ENCODE results near the gene DNAI7. TPM values are rescaled to one million over a fixed set of nuclear protein-coding genes. Genes with fewer than 3 reads are reported as not detected.

The DNAI7 gene
- polyA plus RNA-seq, 3 donors: not detected

GRCh38 chr12:25058658-25059058 lies 136.3 kb downstream of the DNAI7 start:
- Mint-ChIP-seq H3K9me3 (no peaks in the 10 kb centered on the region), H3K4me1 (peaks cover 52% of the 10 kb centered on the region), H3K4me3 (no peak overlapping the region), H3K27me3 (ENCODE audit: low read depth in 3 of 3) (peaks cover 0 to 2% (median 0%) of the 10 kb centered on the region in 3 donors), H3K36me3 (peaks cover 17 to 23% of the 10 kb centered on the region in 2 donors), H3K27ac (no peak overlapping the region)
- peaks cover 41 to 47% of the 10 kb centered on the region in 2 donors for H3K4me1 ChIP-seq (ENCODE audit: control insufficient read depth in 1 of 2, insufficient read depth in 2 of 2, low read length in 2 of 2)
- no peak overlapping the region for H3K4me3 ChIP-seq (replicated peaks in 1 of 3; ENCODE audit: low read depth in 2 of 3, low read length in 3 of 3)
- TF ChIP-seq, protein P1, sequence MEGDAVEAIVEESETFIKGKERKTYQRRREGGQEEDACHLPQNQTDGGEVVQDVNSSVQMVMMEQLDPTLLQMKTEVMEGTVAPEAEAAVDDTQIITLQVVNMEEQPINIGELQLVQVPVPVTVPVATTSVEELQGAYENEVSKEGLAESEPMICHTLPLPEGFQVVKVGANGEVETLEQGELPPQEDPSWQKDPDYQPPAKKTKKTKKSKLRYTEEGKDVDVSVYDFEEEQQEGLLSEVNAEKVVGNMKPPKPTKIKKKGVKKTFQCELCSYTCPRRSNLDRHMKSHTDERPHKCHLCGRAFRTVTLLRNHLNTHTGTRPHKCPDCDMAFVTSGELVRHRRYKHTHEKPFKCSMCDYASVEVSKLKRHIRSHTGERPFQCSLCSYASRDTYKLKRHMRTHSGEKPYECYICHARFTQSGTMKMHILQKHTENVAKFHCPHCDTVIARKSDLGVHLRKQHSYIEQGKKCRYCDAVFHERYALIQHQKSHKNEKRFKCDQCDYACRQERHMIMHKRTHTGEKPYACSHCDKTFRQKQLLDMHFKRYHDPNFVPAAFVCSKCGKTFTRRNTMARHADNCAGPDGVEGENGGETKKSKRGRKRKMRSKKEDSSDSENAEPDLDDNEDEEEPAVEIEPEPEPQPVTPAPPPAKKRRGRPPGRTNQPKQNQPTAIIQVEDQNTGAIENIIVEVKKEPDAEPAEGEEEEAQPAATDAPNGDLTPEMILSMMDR (IDR thresholded peaks at IDR 0.05): no peak
- intact Hi-C loops (cut with micrococcal nuclease): no loop called here
- no peak overlapping the region for H3K27ac ChIP-seq (ENCODE audit: low read depth in 1 of 2, low read length in 2 of 2)
- H2AFZ ChIP-seq (ENCODE audit: insufficient read depth, low read depth, low read length, poor library complexity, severe bottlenecking): no peak overlapping the region
- H3K79me2 ChIP-seq (ENCODE audit: insufficient read depth, low read length): peaks cover 93% of the 10 kb centered on the region
- DNase-seq: no peak
- H3K9ac ChIP-seq (ENCODE audit: insufficient read depth, low read length, poor library complexity, severe bottlenecking): no peak overlapping the region
- peaks cover 86% of the 10 kb centered on the region for H4K20me1 ChIP-seq (ENCODE audit: insufficient read depth, low read length)
- peaks cover 12 to 19% of the 10 kb centered on the region in 2 donors for H3K36me3 ChIP-seq (replicated peaks in 1 of 2; ENCODE audit: control insufficient read depth in 1 of 2, insufficient read depth in 2 of 2, low read length in 2 of 2)
- no peaks in the 10 kb centered on the region for H3K27me3 ChIP-seq (ENCODE audit: control insufficient read depth in 2 of 2, insufficient read depth in 2 of 2, low read length in 2 of 2)
- H3K4me2 ChIP-seq (replicated peaks; ENCODE audit: extremely low read depth, low read length, poor library complexity, severe bottlenecking): no peak overlapping the region
- no peaks in the 10 kb centered on the region for H3K9me3 ChIP-seq (replicated peaks in 1 of 2; ENCODE audit: control insufficient read depth in 1 of 2, insufficient read depth in 1 of 2, low read length in 2 of 2)

Other genes with a start within 250 kb of the DNAI7 start
- gene BCAT1, start 246.1 kb downstream of the DNAI7 start, polyA plus RNA-seq: 10 to 100 TPM in 2 of 3 donors, 1 to 10 TPM in 1; 3.5 to 16.9 (median 15.2) TPM
- 10 to 100 TPM in 2 of 3 donors, 1 to 10 TPM in 1; 9.8 to 28.9 (median 16.0) TPM for gene ETFRF1, start 77 bp upstream of the DNAI7 start, polyA plus RNA-seq
- 10 to 100 TPM; 12.1 to 37.4 (median 33.0) TPM for gene KRAS, start 55.8 kb upstream of the DNAI7 start, polyA plus RNA-seq

Data from CD14-positive monocyte (primary cell).